ENCODE measurements around the gene FAM181A. TPM values are rescaled to one million over a fixed set of nuclear protein-coding genes. Genes with fewer than 3 reads are reported as not detected.

Gene FAM181A
- not detected in 2 replicates for total RNA-seq

DNA sequence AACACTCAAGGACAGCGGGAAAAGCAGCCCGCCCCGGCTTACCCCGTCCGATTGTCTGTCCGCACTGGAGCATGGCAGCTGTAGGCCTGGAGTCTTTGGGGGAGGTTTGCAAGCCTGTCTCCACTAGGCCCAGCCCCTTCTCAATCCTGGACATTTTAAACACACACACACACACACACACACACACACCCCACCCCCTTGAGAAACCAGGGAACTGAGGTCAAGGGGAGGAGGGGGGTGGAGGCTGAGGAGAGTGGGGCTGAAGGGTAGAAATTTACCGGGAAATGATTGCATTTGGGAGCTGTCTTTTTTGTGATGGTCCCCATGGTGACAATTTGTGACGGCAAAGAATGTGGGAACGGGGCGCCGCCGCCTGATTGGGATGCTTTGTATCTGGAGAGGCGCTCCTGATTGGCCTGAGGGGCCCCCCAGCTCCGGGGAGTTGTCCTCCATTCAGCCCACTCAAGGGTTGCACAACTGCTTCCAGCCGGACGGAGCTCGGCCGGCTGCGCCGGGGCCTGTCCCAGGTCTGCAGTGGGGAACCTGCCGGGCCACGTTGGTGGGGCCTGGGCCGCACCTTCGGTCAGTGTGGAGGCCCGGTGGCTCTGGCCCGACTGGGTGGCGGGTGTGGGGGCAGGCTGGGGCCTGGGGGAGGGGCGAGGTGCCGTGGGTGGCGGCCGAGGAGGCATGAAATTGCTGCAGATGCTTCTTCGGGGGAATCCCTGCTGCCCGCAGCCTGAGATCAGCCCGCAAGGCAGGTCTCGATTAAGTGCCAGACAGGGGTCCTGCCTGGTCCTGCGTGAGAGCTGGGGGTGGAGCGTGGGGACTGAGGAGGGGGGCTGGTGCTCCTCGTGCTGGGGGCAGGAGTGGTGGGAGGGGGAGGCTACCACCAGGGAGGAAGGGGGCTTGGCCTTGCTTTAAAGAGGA lies at the start of gene FAM181A:
Gene FAM181A (plus strand): TSS at position 472 of the 927 bp plus-strand sequence. CDS start 942 bp downstream, outside the sequence.

DNA sequence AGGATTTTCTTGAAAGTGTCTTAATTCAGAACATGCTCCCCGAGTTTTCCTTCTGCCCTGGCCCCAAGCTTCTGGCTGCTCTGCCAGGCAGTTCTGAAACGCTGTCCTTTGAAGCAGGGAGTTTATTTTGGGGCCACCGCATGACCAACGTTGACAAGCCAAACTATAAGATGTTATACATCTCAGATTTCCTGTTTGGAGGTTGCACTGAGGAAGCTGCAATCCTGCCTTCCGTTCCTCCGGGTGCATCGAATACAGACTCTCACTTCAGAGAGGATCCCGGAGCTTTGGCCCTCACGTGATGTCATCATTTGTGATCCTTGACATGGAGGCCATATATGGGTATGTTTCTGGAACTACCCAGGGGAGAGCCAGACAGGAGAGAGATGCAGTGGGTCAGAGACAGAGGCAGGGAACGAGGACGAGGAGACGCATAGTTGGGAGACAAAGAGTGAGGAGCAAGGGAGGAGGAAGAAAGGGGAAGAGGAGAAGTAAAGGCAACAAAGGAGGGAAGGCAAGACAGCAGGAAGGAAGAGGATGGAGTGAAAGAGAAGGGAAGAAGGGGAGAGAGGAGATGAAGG lies 49.4 kb downstream of the FAM181A start, which contains the start of gene ASB2:
Gene ASB2 (minus strand): TSS at position 94 of the 581 bp plus-strand sequence. CDS start 12,031 bp downstream, outside the sequence.

Other genes starting within 250 kb of the FAM181A start
- gene PRIMA1, start 138.9 kb upstream of the FAM181A start, total RNA-seq: not detected in 2 replicates
- not detected in 2 replicates for gene ASB2, start 49.2 kb downstream of the FAM181A start, total RNA-seq
- not detected in 2 replicates for gene CCDC197, start 70.0 kb downstream of the FAM181A start, total RNA-seq
- 0.11 and 0.60 TPM in 2 replicates for gene OTUB2, start 99.0 kb downstream of the FAM181A start, total RNA-seq
- 75.4 and 103 TPM in 2 replicates for gene DDX24, start 153.9 kb downstream of the FAM181A start, total RNA-seq
- gene IFI27L1, start 154.0 kb downstream of the FAM181A start, total RNA-seq: 8.3 and 11.6 TPM in 2 replicates
- gene IFI27, start 183.4 kb downstream of the FAM181A start, total RNA-seq: 2.2 and 4.7 TPM in 2 replicates
- gene IFI27L2, start 202.3 kb downstream of the FAM181A start, total RNA-seq: 3.4 and 4.2 TPM in 2 replicates
- gene PPP4R4, start 247.0 kb downstream of the FAM181A start, total RNA-seq: not detected in 2 replicates